ENCODE data around the gene MRO. TPM values are rescaled to one million over a fixed set of nuclear protein-coding genes. Genes with fewer than 3 reads are reported as not detected.
"Not testable (repeated sequence)": the region's sequence is repeated elsewhere in the genome, so short reads cannot be mapped to it uniquely, and the experiment has no call there.

MRO gene
- total and polyA plus RNA-seq, 2 experiments from 2014 or later: not detected

- H3K36me3 ChIP-seq: no peaks in the 10 kb centered on the region
- H3K4me3 ChIP-seq: no peak overlapping the region
- H3K27me3 ChIP-seq: no peaks in the 10 kb centered on the region
- no peaks in the 10 kb centered on the region for H3K9me3 ChIP-seq (ENCODE audit: low read depth)
- H3K27ac ChIP-seq: no peak overlapping the region
- TF ChIP-seq, protein P1, sequence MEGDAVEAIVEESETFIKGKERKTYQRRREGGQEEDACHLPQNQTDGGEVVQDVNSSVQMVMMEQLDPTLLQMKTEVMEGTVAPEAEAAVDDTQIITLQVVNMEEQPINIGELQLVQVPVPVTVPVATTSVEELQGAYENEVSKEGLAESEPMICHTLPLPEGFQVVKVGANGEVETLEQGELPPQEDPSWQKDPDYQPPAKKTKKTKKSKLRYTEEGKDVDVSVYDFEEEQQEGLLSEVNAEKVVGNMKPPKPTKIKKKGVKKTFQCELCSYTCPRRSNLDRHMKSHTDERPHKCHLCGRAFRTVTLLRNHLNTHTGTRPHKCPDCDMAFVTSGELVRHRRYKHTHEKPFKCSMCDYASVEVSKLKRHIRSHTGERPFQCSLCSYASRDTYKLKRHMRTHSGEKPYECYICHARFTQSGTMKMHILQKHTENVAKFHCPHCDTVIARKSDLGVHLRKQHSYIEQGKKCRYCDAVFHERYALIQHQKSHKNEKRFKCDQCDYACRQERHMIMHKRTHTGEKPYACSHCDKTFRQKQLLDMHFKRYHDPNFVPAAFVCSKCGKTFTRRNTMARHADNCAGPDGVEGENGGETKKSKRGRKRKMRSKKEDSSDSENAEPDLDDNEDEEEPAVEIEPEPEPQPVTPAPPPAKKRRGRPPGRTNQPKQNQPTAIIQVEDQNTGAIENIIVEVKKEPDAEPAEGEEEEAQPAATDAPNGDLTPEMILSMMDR (IDR thresholded peaks at IDR 0.05; ENCODE audit: low read depth, low read length): no peak
- no peak for DNase-seq (ENCODE audit: low read depth in 1 of 2, low spot score in 1 of 2)
- H3K4me1 ChIP-seq (ENCODE audit: low read depth): no peaks in the 10 kb centered on the region
These were observed 41.8 kb upstream of the MRO start for GRCh38 chr18:50861617-50862016.

- H3K9me3 ChIP-seq (ENCODE audit: low read depth): no peaks in the 10 kb centered on the region
- no peak for DNase-seq (ENCODE audit: low read depth in 1 of 2, low spot score in 1 of 2)
- H3K36me3 ChIP-seq: no peaks in the 10 kb centered on the region
- no peaks in the 10 kb centered on the region for H3K4me1 ChIP-seq (ENCODE audit: low read depth)
- H3K27me3 ChIP-seq: no peaks in the 10 kb centered on the region
- no peak overlapping the region for H3K27ac ChIP-seq
- H3K4me3 ChIP-seq: no peak overlapping the region
- TF ChIP-seq, protein P1 (IDR thresholded peaks at IDR 0.05; ENCODE audit: low read depth, low read length): no peak
These were observed 40.2 kb upstream of the MRO start for GRCh38 chr18:50859793-50860555.

- Histone ChIP-seq H3K36me3 (no peaks in the 10 kb centered on the region), H3K27me3 (no peaks in the 10 kb centered on the region), H3K27ac (no peak overlapping the region), H3K4me1 (ENCODE audit: low read depth) (no peaks in the 10 kb centered on the region), H3K9me3 (ENCODE audit: low read depth) (no peaks in the 10 kb centered on the region), H3K4me3 (no peak overlapping the region)
- DNase-seq (ENCODE audit: low read depth in 1 of 2, low spot score in 1 of 2): no peak
- TF ChIP-seq, protein P1 (IDR thresholded peaks at IDR 0.05; ENCODE audit: low read depth, low read length): no peak
These were observed 37.9 kb upstream of the MRO start for GRCh38 chr18:50857694-50858093.

DNA sequence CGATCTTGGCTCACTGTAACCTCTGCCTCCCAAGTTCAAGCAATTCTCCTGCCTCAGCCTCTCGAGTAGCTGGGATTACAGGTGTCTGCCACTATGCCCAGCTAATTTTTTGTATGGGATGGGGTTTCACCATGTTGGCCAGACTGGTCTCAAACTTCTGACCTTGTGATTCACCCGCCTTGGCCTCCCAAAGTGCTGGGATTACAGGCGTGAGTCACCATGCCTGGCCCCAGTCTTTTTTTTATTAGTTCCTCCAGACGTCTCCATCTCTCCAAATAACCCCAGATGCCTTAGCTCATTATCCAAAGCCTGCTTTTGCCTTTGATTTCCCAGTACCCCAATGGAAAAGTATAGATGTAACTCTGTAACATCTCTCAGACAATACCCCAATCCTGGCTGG lies 37.4 kb upstream of the MRO start:
- not testable (repeated sequence) for H3K36me3 ChIP-seq; H3K27me3 ChIP-seq; H3K9me3 ChIP-seq (ENCODE audit: low read depth); H3K27ac ChIP-seq; H3K4me3 ChIP-seq; H3K4me1 ChIP-seq (ENCODE audit: low read depth); DNase-seq (ENCODE audit: low read depth in 1 of 2, low spot score in 1 of 2)

- TF ChIP-seq, protein P1 (IDR thresholded peaks at IDR 0.05; ENCODE audit: low read depth, low read length): no peak
- Histone ChIP-seq H3K36me3 (no peaks in the 10 kb centered on the region), H3K4me3 (no peak overlapping the region), H3K4me1 (ENCODE audit: low read depth) (no peaks in the 10 kb centered on the region), H3K27ac (no peak overlapping the region), H3K9me3 (ENCODE audit: low read depth) (no peaks in the 10 kb centered on the region), H3K27me3 (no peaks in the 10 kb centered on the region)
- DNase-seq (ENCODE audit: low read depth in 1 of 2, low spot score in 1 of 2): no peak
These were observed 36.4 kb upstream of the MRO start for GRCh38 chr18:50855976-50856757.

- H3K4me1 ChIP-seq (ENCODE audit: low read depth): peaks cover 7% of the 10 kb centered on the region
- TF ChIP-seq, protein P1 (IDR thresholded peaks at IDR 0.05; ENCODE audit: low read depth, low read length): no peak
- no peaks in the 10 kb centered on the region for H3K27me3 ChIP-seq
- no peaks in the 10 kb centered on the region for H3K9me3 ChIP-seq (ENCODE audit: low read depth)
- peak in 1 of 2 donors; percentile 83 for DNase-seq (ENCODE audit: low read depth in 1 of 2, low spot score in 1 of 2)
- no peaks in the 10 kb centered on the region for H3K36me3 ChIP-seq
- H3K4me3 ChIP-seq: no peak overlapping the region
- no peak overlapping the region for H3K27ac ChIP-seq
These were observed 34.1 kb upstream of the MRO start for GRCh38 chr18:50853863-50854271.
